Measurements from ENCODE around the gene PPIA.
A peak's percentile ranks its signal among the peaks of the same experiment; 100 is the strongest.
"Not testable (repeated sequence)": the region's sequence is repeated elsewhere in the genome, so short reads cannot be mapped to it uniquely, and the experiment has no call there.

Gene PPIA

DNA sequence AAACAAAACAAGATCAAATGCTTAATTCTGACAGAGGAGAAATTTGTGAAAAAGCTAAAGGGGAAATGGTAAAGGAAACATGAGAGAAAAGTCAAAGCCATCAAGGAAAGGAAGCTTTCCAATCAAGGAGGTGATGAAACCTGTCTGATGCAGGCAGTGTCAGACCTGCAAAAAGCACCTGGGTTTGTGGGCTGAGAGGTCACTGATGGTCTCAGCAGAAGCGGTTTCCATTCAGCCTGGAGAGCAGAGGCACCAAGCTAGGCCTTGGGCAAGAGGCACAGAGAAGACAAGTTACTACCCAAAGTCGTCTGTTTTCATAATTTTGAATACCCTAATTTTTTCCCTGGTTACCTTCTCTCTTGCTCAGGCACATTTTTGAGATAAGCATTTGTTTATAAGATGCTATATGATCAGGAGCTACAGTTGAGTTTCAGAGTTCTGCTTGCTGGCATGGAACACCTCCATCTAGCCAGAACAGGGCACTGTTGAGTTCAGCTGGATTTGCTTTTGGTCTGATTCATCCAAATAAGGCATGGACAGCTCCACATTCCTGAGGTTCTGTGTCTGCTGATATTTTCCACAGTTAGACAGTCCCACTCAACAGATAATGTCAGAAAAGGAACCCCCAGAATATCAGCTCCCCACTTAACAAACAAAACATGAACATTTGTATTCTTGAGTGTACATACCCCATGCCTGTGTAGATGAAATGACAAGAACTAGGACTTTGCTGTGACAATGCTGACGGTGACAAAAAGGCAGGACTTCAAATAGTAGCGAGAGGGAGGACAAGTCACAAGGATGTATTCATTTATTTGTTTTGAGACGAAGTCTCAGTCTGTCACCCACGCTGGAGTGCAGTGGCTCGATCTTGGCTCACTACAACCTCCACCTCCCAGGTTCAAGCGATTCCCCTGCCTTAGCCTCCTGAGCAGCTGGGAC is 4.9 kb upstream of the PPIA start:
- DNase-seq = no peak

DNA sequence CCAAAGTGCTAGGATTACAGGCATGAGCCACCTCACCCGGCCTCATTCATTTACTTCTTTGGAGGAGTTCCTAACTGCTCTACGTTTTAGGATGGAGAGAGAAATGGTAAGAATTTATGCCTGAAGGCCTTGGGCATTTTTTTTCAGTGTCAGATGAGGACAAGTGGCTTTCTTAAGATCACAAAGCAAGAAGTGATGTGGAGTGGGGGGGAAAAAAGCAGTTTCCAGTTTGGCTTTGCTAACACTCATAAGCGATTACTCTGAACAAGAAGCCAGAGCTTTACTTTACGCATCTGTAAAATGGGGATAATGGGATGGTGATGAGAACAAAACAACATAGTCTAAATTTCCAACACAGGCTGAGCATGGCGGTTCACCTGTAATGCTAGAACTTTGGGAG is 2.6 kb upstream of the PPIA start:
- no peak for DNase-seq

DNA sequence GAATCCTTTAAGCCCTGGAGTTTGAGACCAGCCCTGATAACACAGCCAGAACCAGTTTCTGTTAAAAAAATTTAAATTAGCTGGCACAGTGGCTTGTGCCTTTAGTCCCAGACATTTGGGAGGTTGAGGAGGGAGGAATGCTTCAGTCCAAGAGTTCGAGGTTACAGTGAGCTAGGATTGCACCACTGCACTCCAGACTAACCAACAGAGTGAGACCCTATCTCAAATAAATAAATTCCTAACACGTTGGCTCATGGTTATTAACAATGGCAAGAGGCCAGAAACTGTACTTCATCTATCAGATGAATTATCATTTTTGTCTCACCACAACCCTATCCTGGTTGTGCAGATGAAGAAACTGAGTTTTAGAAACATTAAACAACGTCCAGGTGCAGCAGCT is 2.1 kb upstream of the PPIA start:
- DNase-seq = no peak

DNA sequence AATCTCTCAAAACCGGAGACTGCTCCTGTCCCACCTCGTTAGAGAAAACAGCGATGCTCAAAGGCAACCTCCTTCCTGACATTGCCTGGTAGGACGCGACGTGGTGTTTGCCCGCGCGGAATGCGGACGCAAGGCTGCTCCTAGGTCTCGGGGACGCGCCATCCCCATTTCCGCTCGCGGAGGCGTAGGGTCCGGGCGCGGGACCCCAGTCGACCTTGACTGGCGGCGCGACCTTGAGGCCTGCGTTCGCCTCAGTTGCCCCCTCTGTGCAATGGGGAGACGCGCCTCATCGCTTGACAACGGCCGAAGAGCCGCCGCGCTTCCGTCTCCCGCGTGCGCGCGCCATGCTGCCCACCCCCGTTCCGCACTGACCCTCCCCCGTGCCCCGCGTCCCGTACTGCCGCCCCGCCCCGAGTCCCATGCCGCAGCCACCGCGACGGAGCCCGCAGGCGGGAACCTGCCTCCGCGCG is 412 bp upstream of the PPIA start:
- no peak for DNase-seq

DNA sequence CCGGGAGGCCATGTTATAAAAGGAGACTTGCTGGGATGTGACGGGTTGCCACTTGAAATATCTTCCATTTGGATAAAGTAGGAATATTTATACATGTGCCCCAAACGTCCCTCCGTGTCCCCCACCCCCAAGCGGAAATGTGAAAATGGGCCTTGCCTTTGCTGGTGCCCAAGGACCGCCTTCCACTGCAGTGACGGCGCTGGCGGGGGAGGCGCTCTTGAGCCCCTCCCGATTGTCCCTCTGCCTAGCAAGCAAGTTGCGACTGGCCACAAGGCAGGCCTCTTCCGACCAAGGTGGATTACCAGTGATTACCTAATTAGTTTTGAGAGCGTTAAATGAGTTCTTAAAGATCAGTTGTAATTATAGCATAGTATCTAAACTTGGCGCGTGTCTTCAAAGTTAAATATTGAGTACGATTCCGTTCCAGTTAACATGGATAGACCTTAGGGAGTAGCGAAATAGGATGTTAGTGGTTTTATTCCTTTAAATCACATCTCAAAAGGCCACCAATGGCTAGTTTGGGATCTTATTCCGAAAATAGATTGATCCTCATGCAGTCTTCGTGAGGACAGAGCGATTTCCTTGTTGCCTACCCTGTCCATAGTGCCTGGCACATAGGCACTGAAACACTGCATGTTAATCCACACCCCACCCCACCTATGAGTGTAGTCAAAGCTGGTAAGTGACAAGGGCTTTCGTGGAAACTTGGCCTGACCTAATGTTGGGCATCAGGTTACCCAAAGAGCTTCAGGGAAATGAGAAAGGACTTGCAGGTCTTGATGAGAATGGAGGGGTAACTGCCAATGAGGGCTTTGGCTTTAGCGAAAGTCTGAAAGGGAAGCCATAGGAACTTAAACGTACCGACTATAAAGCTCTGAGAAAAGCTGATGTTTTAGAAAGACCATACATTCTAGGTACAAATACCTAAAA is 1.1 kb downstream of the PPIA start:
- DNase-seq = peak; percentile 91

DNA sequence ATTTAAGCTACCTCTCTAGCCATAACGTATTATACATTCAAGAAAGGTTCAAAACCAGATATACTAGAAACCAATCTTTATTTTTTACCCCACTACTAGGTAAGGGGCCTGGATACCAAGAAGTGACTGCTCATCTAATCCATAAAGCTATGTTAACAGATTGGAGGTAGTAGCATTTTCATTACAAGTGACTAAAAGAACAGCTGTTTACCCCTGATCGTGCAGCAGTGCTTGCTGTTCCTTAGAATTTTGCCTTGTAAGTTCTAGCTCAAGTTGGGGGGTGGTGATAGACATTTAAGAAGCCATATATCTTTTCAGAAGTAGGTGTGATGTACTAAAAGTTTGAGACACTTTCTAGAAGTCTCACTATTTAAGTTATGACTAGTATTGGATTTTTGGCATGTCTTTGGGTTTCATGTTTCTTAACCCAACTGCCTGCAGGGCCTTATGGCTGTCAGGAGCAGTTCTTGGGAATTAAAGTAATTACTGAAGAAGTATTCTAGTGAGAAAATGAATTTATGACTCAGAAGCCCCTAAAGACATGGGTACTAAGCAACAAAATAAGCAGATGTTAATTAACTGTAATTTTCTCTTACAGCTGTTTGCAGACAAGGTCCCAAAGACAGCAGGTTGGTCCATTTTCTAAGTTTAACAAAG is 2.3 kb downstream of the PPIA start:
- peak; percentile 8 for DNase-seq

DNA sequence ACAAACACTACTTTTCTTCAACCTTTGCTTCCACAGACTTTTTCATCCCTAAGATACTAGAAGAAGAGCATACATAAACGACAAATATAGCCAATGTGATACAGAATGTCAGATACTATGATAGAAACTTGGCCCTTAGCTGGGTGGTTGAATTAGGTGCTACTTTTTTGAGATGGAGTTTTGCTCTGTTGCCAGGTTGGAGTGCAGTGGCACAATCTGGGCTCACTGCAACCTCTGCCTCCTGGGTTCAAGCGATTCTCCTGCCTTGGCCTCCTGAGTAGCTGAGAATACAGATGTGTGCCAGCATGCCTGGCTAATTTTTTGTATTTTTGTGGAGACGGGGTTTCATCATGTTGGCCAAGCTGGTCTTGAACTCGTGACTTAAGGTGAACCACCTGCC is 3.5 kb downstream of the PPIA start:
- DNase-seq = no peak

DNA sequence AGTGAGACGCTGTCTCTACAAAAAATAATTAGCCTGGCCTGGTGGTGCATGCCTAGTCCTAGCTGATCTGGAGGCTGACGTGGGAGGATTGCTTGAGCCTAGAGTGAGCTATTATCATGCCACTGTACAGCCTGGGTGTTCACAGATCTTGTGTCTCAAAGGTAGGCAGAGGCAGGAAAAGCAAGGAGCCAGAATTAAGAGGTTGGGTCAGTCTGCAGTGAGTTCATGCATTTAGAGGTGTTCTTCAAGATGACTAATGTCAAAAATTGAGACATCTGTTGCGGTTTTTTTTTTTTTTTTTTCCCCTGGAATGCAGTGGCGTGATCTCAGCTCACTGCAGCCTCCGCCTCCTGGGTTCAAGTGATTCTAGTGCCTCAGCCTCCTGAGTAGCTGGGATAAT is 5.4 kb downstream of the PPIA start:
- no peak for DNase-seq

DNA sequence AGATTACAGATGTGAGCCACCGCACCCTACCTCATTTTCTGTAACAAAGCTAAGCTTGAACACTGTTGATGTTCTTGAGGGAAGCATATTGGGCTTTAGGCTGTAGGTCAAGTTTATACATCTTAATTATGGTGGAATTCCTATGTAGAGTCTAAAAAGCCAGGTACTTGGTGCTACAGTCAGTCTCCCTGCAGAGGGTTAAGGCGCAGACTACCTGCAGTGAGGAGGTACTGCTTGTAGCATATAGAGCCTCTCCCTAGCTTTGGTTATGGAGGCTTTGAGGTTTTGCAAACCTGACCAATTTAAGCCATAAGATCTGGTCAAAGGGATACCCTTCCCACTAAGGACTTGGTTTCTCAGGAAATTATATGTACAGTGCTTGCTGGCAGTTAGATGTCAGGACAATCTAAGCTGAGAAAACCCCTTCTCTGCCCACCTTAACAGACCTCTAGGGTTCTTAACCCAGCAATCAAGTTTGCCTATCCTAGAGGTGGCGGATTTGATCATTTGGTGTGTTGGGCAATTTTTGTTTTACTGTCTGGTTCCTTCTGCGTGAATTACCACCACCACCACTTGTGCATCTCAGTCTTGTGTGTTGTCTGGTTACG is 6.0 kb downstream of the PPIA start:
- DNase-seq = no peak

DNA sequence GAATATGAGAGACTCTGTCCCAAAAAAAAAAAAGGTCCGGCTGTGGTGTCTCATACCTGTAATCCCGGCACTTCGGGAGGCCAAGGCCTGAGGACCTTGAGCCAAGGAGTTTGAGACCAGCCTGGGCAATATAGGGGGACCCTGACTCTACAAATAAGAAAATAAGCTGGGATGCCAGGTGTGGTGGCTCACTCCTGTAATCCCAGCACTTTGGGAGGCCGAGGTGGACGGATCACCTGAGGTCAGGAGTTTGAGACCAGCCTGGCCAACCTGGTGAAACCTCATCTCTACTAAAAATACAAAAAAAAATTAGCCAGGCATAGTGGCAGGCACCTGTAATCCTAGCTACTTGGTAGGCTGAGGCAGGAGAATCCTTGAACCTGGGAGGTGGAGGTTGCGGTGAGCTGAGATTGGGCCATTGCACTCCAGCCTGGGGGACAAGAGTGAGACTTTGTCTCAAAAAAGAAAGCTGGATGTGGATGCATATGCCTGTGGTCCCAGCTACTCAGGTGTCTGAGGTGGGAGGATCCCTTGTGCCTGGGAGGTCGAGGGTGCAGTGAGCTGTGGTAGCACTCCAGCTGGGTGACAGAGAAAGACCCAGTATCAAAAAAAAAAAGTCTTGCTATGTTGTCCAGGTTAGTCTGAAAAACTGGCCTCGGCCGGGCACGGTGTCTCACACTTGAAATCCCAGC is 7.5 kb downstream of the PPIA start:
- DNase-seq = peak; percentile 35

DNA sequence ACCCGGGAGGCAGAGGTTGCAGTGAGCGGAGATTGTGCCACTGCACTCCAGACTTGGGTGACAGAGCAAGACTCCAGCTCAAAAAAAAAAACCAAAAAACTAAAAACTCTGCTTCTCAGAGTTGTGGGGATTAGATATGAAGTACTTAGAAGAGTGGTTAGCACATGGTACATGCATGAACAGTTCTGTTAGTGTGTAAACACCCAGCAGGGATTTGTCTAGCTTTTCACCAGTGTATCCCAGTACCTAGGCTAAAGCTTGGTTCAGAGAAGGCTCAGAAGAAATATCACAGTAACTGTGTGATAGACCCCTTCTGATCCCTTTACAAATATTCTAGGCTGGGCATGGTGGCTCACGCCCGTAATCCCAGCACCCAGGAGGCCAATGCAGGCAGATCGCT is 9.5 kb downstream of the PPIA start:
- no peak for DNase-seq

DNA sequence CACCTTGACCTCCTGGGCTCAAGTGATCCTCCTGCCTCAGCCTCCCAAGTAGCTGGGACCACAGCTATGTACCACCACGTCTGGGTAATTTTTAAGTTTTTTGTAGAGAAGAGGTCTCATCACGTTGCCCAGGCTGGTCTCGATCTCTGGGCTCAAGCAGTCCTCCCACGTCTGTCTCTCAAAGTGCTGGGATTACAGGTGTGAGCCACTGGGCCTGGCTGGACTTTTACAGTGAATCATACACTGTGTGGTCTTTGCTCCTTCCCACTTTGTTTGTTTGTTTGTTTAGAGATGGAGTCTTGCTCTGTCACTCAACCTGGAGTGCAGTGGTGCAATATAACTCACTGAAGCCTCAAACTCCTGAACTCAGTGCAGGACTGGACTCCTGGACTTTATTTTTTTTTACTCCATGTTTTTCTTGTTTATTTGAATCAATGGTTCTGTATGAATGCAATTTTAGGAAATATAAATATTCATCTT is 12.5 kb downstream of the PPIA start:
- DNase-seq = no peak

DNA sequence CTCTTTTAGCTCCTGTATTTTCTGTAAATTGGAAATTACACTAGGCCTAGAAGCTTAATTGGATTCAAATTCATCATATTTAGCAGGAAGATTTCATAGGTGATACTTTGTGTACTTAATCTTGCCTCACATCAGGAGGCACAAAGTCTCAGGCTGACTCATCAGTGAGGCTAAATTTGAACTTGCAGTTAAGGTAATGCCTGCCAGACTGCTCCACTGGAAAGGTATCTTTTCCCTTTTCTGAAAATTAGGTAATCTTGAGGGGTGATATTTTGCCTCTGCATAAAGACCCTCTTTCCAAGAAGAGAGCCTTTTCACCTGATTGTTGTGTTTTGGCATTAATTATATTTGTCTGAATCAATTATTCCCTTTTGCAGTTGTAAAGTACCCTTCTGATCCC is 14.6 kb downstream of the PPIA start:
- no peak for DNase-seq

DNA sequence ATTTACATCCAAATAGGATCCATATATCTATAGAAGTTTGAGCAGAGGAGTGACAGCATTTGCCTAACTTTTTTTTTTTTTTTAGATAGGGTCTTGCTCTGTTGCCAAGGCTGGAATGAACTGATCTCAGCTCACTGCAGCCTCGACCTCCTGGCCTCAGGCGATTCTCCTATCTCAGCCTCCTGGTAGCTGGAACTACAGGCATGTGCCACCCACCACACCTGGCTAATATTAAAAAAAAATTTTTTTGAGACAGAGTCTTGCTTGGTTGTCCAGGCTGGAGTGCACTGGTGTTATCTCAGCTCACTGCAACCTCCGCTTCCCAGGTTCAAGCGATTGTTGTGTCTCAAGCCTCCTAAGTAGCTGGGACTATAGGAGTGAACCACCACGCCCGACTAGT is 15.1 kb downstream of the PPIA start:
- no peak for DNase-seq

DNA sequence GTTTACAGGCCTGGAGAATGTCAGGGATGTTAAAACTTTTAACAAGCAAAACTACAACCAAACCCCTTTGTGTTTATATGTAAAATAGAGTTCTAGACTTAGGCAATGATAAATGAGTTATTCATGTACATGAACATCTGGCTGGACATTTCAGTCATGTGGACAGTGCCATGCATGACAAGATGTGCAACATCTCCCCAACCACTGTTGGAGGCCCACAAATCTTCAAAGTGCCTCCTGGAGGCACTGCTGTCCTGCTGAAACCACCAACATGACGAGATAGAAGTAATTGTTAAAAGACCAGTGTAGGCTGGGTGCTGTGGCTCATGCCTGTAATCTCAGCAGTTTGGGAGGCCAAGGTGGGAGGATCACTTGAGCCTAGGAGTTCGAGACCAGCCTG is 18.4 kb downstream of the PPIA start:
- DNase-seq = no peak

DNA sequence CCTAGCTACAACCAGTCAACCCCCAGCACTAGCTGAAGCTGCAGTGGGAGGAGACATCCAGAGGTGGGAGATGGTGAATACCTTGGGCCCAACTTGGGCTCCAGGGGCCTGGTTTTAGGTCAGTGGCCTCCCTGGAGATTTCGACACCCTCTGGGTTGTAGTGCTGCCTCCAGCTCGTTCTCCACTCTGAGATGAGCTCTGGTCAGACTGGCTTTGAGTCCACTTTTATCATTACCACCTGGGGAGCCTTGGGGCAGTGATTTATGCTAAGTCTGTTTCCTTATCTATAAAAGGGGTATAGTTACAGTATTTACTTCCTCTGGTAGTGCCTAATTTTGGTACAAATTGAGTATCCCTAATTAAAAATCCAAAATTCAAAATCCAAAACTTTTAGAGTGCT is 22.8 kb downstream of the PPIA start:
- DNase-seq = no peak

DNA sequence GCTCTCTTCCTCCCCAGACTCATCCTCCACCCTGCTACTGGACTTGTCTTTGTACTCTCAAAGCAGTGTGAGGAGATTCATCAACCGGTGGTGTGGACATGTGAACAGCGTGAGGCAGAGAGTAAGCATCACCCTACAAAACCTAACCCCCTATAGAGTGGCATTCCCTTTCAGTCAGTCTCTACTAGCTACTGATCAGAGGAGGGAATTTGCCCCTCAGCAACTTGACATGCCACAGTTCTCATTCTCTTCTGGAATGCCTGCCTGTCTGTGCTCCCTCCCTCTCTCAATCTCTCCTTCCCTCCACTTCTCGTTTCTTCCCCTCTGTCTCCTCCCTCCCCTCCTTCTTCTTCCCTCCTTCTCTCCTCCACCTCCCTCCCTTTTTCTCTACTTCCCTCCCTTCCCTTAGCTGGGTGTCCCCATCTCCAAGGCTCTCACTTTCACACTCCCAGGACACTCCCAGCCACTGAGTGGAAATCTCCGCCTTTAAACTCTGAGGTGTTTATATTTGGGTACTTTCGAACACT is 26.8 kb downstream of the PPIA start:
- DNase-seq = no peak

DNA sequence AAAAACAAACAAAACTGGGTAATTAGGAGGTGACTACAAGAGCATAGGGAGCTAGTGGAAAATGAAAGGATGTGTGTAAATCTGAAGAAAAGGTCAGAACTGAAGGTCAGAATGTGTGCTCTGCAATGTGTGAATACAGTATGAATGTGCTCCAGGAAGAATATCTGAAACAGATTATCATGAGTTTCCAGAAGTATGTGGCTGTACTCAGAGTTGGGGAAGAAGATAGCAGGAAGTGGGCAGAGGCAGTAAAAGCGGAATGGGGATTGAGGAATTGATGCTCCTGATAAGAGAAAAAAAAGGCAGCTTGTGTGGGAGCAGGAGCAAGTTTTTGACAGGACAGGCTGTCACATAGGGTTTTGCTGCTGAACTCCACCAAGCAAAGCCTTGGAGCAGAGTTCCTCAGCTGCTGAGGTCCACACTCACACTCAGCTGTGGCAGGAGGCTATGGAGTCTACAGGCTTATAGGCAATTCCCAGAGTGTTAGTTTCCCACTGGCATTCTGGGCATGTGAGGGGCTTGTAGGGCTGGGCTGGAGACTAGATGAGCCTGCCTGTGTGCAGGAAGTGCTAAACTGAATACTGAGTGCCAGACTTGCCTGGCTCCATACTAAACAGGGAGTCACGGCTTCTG is 28.5 kb downstream of the PPIA start:
- no peak for DNase-seq

DNA sequence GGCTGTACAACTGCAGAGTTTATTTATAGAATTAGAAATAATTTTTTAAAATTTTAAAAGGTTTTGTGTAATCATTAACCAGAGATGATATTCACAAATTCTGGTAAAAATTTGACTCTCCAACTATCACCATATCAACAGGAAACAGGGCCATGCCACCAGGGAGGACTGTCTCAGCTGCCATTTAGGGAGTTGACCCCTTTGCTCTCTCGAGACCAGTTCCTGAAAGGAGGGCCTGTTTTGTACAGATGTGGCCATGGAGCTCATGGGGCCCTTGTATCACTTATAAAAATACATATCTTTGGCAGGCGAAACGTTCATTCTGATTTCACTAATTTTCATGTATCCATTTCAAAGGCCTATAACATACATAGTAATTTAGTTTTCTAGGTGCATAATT is 31.1 kb downstream of the PPIA start:
- DNase-seq = no peak

DNA sequence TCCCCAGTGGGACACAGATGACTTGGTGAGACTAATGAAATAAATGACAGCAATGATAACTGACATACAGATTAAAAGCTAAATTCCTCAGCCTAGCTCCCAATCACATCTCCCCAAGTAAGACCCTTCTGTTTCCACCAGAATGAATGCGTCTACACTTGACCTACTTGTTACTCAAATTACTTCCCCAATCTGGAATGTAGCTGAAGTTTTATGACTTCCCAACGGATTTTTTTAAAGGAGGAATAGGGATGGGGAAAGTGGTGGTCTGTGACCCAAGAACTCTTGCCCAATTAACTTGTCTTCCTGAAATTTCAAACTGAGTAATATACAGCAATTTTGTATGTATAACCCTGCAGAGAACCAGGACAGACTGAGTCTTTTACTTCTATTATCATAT is 42.3 kb downstream of the PPIA start:
- DNase-seq = no peak

DNA sequence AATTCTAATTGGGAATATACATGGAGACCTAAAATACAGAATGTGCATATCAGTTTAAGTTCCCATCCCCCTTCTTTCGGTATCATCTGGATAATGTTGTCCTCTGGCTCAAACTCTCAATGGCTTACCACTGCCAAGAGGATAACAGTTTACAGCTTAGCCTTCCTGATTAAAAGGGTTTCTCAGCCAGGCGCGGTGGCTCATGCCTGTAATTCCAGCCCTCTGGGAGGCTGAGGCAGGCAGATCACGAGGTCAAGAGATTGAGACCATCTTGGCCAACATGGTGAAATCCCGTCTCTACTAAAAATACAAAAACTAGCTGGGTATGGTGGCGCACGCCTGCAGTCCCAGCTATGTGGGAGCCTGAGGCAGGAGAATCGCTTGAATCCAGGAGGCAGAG is 46.2 kb downstream of the PPIA start:
- DNase-seq = not testable (repeated sequence)

Data from activated CD4-positive, alpha-beta T cell treated with anti-CD3 and anti-CD28 coated beads, Interleukin-2, Interleukin-6, amounts not matched to agents 100 ng/mL and 50 ng/mL, durations not matched to agents 16 hours and 8 hours (primary cell).